GM21528 (cell line): ENCODE data around the gene PRR16.

Experiments used
- ATAC-seq: cut with Tn5 transposase; IDR thresholded peaks from one replicate; pipeline ENCODE4 v1.9.1; 2021; ENCODE audit warnings: mild to moderate bottlenecking, moderate library complexity; ENCODE audit not compliant: unreplicated experiment, low FRiP score

The PRR16 gene

DNA sequence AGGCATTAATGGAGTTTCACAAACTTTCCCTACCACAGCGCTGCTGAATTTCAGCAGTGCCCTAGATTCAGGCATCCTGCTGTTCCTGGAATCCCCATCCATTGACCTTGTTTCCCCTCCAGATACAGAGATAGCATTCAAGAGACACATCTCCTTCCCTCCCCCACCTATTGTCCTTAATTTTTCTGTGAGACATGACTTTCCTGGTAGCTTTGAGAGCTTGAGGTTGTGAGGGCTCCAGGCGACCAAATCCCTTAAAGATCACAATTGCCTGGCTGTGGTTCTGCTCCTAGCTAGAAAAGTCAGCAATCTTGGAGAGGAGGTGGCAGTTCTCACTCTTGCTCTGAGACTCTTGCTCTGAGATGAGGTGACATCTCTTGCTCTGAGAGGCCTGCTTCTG, 48.0 kb downstream of the PRR16 start:
- ATAC-seq = no peak

GRCh38 chr5:120512791-120513650, 48.9 kb downstream of the PRR16 start:
- ATAC-seq = no peak

- ATAC-seq = no peak
Measured at GRCh38 chr5:120516805-120517204, 52.7 kb downstream of the PRR16 start.

DNA sequence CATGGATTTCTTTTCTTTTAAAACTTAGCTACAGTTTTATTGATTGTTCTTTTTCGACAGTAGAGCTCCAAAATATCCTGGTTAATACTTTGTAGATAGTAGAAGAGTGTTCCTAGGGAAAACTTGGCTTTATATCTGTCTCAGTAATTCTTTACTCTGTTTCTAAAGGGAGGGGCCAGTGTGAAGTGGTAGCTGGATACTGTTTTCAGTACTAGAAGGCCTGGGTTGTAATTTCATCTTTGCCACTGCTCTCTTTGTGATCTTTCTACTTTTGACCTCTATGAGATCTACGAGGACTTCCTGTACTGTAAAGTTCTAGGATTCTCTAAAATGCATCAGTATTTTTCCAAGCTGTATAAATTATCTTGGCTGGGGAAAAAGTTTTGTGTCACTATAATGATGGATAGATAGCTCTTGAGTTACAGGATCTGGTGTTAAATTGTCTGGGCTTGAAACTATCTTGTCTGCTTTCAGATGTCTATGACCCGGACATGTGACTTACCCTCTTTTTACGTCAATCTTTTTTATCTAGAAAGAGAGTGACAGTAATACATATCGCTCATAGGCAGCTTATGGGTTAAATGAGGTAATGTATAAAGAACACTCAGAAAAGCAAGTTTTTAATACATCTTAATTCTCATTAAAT, 53.6 kb downstream of the PRR16 start:
- ATAC-seq = no peak

DNA sequence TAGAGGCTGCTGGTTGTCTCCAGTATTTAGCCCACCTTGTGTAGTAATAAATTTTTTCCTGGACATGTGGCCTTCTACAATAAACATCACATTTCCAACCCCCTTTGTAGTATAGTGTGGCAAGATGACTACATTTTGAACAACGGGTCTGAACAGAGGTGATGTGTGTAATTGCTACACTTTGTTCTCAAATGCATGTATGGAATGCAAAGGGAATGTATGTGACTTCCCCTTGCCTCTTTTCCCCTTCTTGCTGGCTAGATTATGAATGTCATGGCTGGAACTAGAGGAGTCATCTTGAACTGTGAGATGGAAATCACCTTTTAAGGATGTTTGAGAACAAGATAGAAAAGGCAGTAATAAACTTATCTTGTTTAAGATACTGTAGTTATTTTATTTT, 54.5 kb downstream of the PRR16 start:
- no peak for ATAC-seq

DNA sequence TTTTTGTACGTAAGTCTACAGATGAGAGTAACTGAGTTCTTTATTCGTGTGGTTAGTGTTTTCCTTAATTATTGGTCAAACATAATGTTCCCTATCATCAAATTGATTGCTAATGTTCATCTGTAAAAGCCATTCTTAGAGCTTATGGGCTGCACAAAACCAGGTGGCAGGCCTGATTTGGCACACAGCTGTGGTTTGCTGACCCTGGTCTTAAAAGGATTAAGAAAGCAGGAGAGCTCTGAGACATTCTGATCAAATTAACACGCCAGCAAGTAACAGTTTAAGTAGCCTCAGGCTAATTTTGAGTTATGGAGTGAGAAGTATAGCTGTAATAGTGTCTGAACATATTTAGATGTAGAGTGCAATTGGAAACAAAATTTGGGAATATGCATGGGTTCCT, 63.2 kb downstream of the PRR16 start:
- ATAC-seq = no peak

DNA sequence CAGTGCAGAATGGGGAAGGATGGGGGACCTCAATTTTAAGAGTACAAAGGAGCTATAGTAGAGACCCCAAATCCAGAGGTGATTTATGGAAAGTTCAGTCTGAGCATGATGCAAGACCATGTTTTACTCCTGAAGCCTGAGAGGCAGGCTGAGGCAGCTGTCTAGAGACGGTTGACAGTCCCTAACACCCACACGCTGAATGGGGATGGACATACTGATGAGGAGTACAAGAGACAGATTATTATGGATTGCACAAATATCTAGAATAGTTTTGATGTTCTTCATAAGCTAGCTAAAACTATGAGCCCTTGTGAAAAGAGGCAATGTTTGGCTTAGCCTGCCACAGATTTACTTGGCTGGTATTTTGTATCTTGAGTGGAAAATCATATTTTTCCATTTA, 64.5 kb downstream of the PRR16 start:
- ATAC-seq = no peak

- no peak for ATAC-seq
Measured at GRCh38 chr5:120529386-120529785, 65.3 kb downstream of the PRR16 start.

DNA sequence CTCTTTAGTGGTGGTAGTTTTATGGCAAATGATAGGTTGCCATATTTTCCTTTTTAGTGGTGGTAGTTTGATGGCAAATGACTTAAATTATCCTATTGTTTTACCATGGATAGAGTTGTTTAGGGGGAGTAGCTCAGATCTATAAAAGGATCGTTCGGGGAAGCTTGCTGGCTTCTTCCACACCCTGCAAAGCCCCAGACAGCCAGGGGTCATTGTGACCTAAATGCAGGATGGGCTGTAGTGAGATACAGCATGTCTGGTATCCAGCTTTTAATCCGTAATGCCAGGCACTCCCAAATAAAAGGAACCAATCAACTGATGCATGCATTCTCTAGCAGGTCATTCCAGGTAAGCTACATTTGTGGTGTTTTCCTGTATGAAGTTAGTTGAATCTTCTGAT, 67.1 kb downstream of the PRR16 start:
- ATAC-seq = no peak

GRCh38 chr5:120532835-120533234, 68.7 kb downstream of the PRR16 start:
- no peak for ATAC-seq

GRCh38 chr5:120533581-120533980, 69.5 kb downstream of the PRR16 start:
- no peak for ATAC-seq

DNA sequence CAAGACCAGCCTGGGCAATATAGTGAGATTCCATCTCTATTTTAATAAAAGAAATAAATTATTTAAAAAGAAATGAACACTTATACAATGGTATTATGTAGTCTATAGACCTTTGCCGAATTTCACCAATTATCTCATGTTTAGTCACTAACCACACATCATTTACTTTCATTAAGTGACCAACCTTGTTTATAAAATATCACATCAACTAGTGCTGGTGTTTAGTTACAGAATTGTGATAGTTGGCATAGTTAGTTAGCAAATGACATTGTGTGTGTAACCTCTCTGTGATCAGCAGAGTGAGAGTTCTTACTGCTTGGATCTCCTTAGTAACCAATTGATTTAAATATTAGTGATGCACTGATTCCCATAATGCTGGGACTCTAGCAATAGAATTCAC, 71.8 kb downstream of the PRR16 start:
- ATAC-seq = no peak

DNA sequence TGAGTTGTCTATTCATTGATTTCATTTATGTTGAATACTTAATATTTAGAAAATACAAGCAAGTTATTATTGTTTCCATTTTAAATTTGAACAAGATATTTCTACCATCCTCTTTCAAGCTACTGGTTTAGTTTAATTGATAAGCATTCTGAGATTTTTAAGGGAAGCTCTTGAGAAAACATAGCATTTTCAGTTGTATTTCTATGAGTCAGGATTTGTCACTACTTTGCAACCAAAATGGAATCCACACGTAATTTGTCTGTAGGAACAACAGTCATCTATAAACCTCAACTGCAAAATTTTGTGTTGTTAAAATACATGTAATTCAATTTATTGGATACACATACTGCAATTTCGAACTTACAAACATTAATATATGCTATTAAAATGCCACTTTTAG, 74.0 kb downstream of the PRR16 start:
- no peak for ATAC-seq

- no peak for ATAC-seq
Measured at GRCh38 chr5:120538644-120539043, 74.5 kb downstream of the PRR16 start.

GRCh38 chr5:120539471-120539870, 75.4 kb downstream of the PRR16 start:
- ATAC-seq = no peak

- ATAC-seq = no peak
Measured at GRCh38 chr5:120540097-120540496, 76.0 kb downstream of the PRR16 start.

DNA sequence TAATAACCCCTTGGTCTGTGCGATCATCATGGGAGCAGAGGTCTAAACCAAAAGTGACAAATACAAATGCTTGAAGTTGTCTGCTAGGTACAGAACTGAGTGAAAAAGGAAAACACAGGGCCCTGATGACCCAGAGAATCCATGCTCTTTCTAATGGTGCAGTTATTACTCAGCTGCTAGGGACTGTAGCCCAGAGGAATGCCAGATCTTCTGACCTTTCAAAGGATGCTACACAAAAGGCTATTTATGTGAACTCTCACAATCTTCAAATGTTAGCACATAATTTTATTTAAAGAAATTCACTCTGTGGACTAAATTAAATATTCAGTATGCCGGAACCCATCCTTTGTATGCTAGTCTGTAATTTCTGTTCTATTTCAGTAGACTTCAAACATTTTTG, 79.9 kb downstream of the PRR16 start:
- ATAC-seq = no peak

- no peak for ATAC-seq
Measured at GRCh38 chr5:120545007-120545406, 80.9 kb downstream of the PRR16 start.

DNA sequence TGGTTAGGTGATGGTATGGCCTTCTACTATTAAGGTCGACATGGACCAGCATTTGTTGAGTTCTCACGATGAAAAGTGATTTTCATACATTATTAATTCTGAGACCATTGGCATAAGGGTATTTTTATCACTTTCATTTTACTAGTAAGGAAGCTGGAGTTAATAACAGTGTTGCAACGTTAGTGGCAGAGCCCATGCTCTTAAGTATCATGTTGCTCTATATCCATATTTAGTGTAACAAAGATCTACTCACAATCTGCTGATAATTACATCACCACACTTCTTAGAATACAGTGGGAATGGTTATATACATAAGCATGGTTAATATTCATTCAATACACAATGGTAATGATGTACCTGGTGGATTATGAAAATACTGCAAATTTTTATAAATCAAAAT, 81.9 kb downstream of the PRR16 start:
- ATAC-seq = no peak

- ATAC-seq = no peak
Measured at GRCh38 chr5:120546922-120547321, 82.8 kb downstream of the PRR16 start.

DNA sequence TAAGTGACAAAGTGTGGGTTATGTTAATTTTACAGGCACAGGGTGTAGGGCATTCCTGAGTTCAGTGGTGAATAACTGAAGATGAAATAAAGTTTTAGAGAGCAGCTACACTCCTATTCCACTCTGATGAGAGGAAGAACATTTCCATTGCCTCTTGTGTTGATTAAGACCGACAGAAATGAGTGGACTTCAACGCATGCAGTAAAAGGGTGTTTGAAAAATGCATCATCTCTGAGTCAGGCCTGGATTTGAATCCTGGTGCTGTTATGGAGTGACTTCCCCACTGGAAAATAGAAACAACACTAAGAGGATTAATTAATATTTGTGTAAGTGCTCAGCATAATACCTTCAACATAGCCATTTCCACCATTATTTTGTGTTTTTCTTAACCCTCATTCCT, 86.3 kb downstream of the PRR16 start:
- ATAC-seq = no peak

DNA sequence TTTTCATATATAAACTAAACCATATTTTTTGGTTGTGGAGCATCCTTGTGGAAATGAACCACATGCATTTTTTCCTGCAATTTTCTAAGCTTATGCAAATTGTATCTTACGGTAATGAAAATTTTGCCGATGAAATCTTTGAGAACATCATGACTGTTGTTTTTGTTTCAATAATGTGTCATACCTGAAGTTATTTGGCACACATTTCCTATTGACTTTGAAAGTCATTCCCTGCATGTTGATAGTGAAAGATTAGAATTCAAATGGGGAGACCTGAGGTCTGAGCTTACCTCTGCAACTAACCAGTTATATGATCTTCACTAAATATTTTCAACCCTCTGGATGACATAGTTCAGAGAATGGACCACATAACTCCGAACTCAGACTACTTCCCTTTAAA, 88.5 kb downstream of the PRR16 start:
- ATAC-seq = no peak
